ENCODE results near the gene MUC5B.
A peak's percentile ranks its signal among the peaks of the same experiment; 100 is the strongest.

The MUC5B gene

DNA sequence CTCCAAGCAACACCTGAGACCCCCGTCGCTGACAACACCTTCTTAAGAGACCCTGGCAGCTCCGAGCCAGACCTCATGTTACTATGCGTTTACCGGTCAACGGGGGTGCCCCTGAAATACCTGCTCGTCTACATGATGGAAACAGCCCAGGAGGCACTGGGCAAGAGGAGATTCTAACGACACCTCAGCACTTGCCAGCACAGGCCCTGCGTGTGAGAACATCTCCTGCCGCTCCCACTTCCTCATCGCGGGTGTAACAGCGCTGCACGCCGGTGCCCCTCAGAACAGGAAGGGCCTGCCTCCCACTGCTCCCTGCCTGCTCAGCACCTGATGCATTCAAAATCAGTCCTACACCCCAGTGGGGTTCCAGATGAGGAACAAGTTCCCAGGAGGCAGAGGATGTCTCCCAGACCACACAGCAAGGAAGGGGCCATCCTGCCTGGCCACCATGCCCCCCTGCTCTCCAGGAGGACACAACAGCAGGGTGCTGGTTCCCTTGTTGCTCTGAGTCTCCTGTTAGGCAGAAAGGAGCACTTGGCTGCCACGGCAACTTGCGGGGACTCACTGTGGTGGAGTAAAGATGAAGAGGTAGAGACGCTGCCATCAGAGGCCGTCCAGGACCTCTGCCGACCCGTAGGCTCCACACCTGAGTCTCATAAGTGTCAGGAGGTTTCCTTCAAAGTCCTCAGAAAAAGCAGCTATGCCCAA, 84.5 kb downstream of the MUC5B start:
- Histone ChIP-seq H3K36me3 (ENCODE audit: insufficient read depth, low read length) (peaks cover 4% of the 10 kb centered on the region; the same call in 1 of the 2 replicates), H3K79me2 (ENCODE audit: insufficient read depth, low read length) (no peaks in the 10 kb centered on the region; the same call in 1 of the 2 replicates), H3K27ac (ENCODE audit: low read depth, low read length, poor library complexity, severe bottlenecking) (peak overlapping the region; percentile 2), H3K4me3 (ENCODE audit: low read depth, low read length, poor library complexity, severe bottlenecking) (peak overlapping the region; percentile 70), H3K27me3 (ENCODE audit: insufficient read depth, low read length) (no peaks in the 10 kb centered on the region), H3K4me1 (ENCODE audit: insufficient read depth, low read length, severe bottlenecking) (peaks cover 41% of the 10 kb centered on the region), H3F3A (ENCODE audit: insufficient read depth, low read length) (no peaks in the 10 kb centered on the region), H4K20me1 (ENCODE audit: insufficient read depth, low read length) (no peaks in the 10 kb centered on the region), H3K9me3 (ENCODE audit: low read length) (peaks cover 6% of the 10 kb centered on the region), H3K9me2 (ENCODE audit: low read depth, low read length) (no peaks in the 10 kb centered on the region), H2AFZ (ENCODE audit: low read length) (no peak overlapping the region), H3K4me2 (ENCODE audit: low read length) (peak overlapping the region; percentile 78), H3K9ac (ENCODE audit: low read length) (peak overlapping the region; percentile 40; the same call in 1 of the 2 replicates)
- TF ChIP-seq, protein P1, sequence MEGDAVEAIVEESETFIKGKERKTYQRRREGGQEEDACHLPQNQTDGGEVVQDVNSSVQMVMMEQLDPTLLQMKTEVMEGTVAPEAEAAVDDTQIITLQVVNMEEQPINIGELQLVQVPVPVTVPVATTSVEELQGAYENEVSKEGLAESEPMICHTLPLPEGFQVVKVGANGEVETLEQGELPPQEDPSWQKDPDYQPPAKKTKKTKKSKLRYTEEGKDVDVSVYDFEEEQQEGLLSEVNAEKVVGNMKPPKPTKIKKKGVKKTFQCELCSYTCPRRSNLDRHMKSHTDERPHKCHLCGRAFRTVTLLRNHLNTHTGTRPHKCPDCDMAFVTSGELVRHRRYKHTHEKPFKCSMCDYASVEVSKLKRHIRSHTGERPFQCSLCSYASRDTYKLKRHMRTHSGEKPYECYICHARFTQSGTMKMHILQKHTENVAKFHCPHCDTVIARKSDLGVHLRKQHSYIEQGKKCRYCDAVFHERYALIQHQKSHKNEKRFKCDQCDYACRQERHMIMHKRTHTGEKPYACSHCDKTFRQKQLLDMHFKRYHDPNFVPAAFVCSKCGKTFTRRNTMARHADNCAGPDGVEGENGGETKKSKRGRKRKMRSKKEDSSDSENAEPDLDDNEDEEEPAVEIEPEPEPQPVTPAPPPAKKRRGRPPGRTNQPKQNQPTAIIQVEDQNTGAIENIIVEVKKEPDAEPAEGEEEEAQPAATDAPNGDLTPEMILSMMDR (IDR thresholded peaks at IDR 0.05; ENCODE audit: low read length) = no peak

DNA sequence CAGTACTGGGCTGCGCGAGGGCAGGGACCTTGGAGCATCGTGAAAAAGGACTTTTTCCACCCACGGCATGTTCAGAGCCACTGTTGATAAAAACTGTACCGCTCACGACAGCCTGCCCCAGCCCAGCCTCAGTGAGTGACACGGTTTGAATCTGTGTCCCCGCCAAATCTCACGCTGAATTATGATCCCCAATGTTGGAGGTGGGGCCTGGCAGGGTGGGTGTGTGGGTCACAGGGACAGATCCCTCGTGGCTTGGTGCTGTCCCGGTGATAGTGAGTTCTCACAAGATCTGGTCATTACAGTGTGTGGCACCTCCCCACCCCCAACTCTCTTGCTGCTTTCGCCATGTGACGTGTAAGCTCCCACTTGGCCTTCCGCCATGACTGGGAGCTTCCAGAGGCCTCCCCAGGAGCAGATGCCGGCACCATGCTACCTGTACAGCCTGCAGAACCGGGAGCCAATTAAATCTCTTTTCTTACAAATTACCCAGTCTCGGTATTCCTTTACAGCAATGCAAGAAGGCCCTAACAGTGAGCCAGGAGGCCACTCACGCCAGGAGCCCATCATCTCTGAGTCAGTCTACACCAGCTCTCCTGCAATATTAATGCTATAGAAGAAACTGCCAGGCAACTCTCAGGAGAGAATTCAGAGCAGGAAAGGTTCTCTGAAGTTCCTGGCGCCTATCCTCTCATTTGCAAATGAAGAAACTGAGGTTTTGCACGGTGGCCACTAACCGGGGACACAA, 85.3 kb downstream of the MUC5B start:
- Histone ChIP-seq H3K4me1 (ENCODE audit: insufficient read depth, low read length, severe bottlenecking) (peaks cover 41% of the 10 kb centered on the region), H3K79me2 (ENCODE audit: insufficient read depth, low read length) (no peaks in the 10 kb centered on the region; the same call in 1 of the 2 replicates), H3K27ac (ENCODE audit: low read depth, low read length, poor library complexity, severe bottlenecking) (peak overlapping the region; percentile 2), H3K9me3 (ENCODE audit: low read length) (peaks cover 7% of the 10 kb centered on the region), H3K27me3 (ENCODE audit: insufficient read depth, low read length) (no peaks in the 10 kb centered on the region), H3K36me3 (ENCODE audit: insufficient read depth, low read length) (peaks cover 4% of the 10 kb centered on the region; the same call in 1 of the 2 replicates), H3K4me2 (ENCODE audit: low read length) (peak overlapping the region; percentile 78), H3K4me3 (ENCODE audit: low read depth, low read length, poor library complexity, severe bottlenecking) (peak overlapping the region; percentile 70), H3K9ac (ENCODE audit: low read length) (peak overlapping the region; percentile 72), H2AFZ (ENCODE audit: low read length) (no peak overlapping the region), H4K20me1 (ENCODE audit: insufficient read depth, low read length) (no peaks in the 10 kb centered on the region), H3K9me2 (ENCODE audit: low read depth, low read length) (no peaks in the 10 kb centered on the region), H3F3A (ENCODE audit: insufficient read depth, low read length) (no peaks in the 10 kb centered on the region)
- TF ChIP-seq EZH2 (IDR thresholded peaks at IDR 0.05; ENCODE audit: borderline replicate concordance, low read length) = no peak
- TF ChIP-seq, protein P1 (IDR thresholded peaks at IDR 0.05; ENCODE audit: low read length) = no peak

DNA sequence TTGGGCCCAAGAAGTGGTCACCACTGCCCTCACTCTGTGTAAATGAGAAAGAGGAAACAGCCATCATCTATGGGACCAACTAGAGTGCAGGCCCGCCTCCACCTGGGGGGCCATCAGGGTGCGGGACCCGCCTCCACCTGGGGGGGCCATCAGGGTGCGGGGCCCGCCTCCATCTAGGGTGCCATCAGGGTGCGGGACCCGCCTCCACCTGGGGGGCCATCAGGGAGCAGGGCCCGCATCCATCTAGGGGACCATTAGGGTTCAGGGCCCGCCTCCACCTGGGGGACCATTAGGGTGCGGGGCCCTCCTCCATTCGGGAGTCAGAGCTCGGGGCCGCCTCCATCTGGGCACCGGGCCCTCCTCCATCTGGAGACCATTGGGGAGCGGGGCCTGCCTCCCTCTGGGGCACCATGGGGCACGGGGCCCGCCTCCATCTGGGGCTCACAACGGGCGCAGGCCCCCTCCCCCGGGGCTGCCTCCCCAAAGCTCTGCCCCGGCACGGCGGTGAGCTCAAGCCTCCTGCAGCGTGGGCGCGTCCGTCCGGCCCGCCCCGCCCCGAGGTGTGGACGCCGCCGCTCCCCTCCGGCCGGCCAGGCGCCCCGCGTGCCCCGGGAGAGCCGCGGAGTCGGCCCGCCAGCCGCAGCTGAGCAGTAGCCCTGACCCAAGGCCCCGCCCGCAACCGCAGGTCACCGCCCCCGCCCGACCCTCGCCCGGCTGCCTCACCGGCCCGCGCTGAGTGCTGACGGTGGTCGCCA, 86.1 kb downstream of the MUC5B start:
- Histone ChIP-seq H3K79me2 (ENCODE audit: insufficient read depth, low read length) (no peaks in the 10 kb centered on the region; the same call in 1 of the 2 replicates), H3K4me1 (ENCODE audit: insufficient read depth, low read length, severe bottlenecking) (peaks cover 41% of the 10 kb centered on the region), H3K9me3 (ENCODE audit: low read length) (peaks cover 7% of the 10 kb centered on the region), H3K9me2 (ENCODE audit: low read depth, low read length) (no peaks in the 10 kb centered on the region), H3K36me3 (ENCODE audit: insufficient read depth, low read length) (peaks cover 4% of the 10 kb centered on the region; the same call in 1 of the 2 replicates), H2AFZ (ENCODE audit: low read length) (no peak overlapping the region), H3K4me2 (ENCODE audit: low read length) (peak overlapping the region; percentile 78), H3K4me3 (ENCODE audit: low read depth, low read length, poor library complexity, severe bottlenecking) (peak overlapping the region; percentile 70), H4K20me1 (ENCODE audit: insufficient read depth, low read length) (no peaks in the 10 kb centered on the region), H3K27me3 (ENCODE audit: insufficient read depth, low read length) (no peaks in the 10 kb centered on the region), H3K27ac (ENCODE audit: low read depth, low read length, poor library complexity, severe bottlenecking) (no peak overlapping the region), H3K9ac (ENCODE audit: low read length) (peak overlapping the region; percentile 72), H3F3A (ENCODE audit: insufficient read depth, low read length) (no peaks in the 10 kb centered on the region)
- TF ChIP-seq, protein P1 (IDR thresholded peaks at IDR 0.05; ENCODE audit: low read length) = no peak

All from OCI-LY1 (cell line).